ENCODE measurements around the gene PPP3R1.

GRCh38 chr2:68203587-68203986 lies 48.7 kb downstream of the PPP3R1 start:
- TF ChIP-seq POLR2A (IDR thresholded peaks at IDR 0.05), result no peak
- no peak for TF ChIP-seq CTCF (IDR thresholded peaks at IDR 0.05)

Measured in esophagus squamous epithelium (tissue), 4 donors.